Adrenal gland (tissue), 5 donors: ENCODE measurements around the gene NRP1.

Experiments used
- CTCF ChIP-seq, 6 experiments: fragments of 450-650 bp in 4 of 6; fragments of 200-600 bp in 2 of 6; sonication (generic) in 1 of 6; IDR thresholded peaks; 1 replicate in 5 of 6; 2 replicates in 1 of 6; pipeline versions ENCODE4 v1.5.1 to v1.8.0; 2016 to 2021; ENCODE audit warnings: antibody characterized with exemption in 6 of 6, mild to moderate bottlenecking in 2 of 6, moderate library complexity in 1 of 6
- POLR2A ChIP-seq, 2 donors: fragments of 450-650 bp; IDR thresholded peaks; one replicate each; pipeline ENCODE4 v1.6.1; 2017; ENCODE audit warnings: antibody characterized with exemption in 2 of 2, mild to moderate bottlenecking in 2 of 2, moderate library complexity in 1 of 2
- donor health status: DM: no; HTN: no; CAD: no.

GRCh38 chr10:33277135-33277536, 57.3 kb downstream of the NRP1 start:
- TF ChIP-seq CTCF (IDR thresholded peaks at IDR 0.05) (no peak), POLR2A (IDR thresholded peaks at IDR 0.05) (no peak)
